ENCODE results near the gene SPG11.

Gene SPG11

GRCh38 chr15:44673639-44674038 is 10.2 kb upstream of the SPG11 start:
- no peak for DNase-seq

DNA sequence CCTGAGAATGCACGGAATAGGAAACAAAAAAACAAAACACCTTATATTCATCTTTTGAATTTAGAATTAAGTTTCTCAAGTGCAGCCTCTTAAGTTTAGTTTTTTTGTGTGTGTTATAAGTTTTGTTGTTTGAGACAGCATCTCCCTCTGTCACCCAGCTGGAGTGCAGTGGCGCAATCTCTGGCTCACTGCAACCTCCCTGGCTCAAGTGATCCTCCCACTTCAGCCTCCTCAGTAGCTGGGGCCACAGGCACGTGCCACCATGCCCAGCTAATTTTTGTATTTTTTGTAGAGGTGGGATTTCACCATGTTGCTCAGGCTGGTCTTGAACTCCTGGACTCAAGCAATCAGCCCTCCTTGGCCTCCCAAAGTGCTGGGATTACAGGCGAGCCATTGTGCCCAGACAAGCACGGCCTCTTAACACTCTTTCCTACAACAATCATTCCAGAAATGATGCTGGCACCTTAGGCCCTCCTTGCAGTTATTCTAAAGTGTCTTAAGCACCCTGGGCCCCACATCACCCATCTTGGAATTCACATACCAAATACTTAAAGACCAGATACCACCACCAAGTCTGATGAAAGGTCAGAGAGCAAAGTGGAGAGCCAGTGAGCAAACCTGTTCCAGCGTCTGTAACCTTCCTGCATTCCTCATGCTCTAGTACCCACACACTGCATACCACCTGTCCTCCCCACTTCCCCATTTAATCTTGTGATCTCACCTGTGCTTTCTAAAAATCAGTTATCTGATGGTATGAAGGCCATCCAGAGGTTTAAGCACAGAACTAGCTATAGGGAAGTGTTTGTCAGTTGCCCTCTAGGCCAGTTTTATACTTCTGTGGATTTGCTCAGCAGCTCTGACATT is 6.9 kb upstream of the SPG11 start:
- no peak for DNase-seq

DNA sequence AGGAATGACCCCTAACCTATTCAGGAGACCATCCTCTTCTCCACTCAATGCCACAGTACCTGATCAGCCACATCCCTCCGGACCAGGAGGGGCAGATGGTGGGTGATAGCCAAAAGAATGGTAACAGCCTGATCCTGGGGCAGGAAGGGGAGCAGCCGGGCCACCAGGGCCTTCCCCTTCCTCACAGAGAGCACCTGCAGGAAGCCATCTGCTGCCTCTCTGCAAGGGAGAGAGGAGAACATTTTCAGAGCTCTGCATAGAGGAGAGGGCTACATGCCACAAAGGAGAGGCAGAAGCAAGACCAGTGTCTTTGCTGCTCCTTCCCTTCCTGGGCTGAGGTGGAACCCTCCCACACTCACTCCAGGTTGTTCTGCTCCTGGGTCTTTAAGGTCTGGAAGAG is 5.5 kb upstream of the SPG11 start:
- DNase-seq = no peak

GRCh38 chr15:44667039-44667360 is 3.5 kb upstream of the SPG11 start:
- no peak for DNase-seq

DNA sequence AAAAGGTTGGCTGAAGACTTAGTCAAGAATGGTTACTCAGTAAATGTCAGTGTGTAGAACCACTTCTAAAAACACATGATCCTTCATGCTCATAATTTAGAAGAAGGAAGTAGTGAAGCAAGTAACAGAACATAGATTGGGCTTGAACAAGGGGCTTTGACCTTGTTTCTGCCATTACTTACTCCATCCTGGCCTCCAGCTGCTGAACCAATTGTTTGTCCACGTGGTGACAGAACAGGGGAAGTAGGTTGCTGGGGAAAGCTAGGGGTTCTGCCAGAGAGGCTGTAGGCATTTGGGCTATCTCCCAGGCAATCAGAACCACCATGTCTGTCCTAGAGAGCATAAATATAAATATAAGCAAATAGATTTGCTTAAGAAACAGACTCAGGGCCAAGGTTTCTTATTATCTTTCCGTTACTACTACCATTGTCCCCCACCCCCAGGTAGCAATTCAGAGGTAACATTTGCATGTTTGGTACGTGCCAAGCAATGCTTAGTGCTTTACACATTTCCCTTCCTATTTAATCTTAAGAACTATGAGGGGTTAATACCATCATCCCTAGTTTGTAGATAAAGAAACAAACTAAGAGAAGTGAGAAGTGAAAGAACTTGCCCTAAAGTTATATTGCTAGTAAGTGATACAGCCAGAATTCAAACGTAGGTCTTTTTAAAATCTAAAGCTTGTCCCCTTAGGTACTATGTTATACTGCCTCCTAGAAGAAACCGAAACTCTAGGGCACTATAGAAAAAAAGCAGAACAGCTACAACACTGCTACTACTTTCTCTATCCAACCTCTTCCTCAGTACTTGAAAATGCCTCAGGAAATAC is 3.0 kb upstream of the SPG11 start:
- DNase-seq = peak; percentile 31

GRCh38 chr15:44662478-44663409 is 718 bp downstream of the SPG11 start:
- DNase-seq = peak; percentile 91

- no peak for DNase-seq
Measured at GRCh38 chr15:44661576-44661975, 1.9 kb downstream of the SPG11 start.

GRCh38 chr15:44659056-44659455 is 4.4 kb downstream of the SPG11 start:
- no peak for DNase-seq

- no peak for DNase-seq
Measured at GRCh38 chr15:44657378-44657777, 6.1 kb downstream of the SPG11 start.

- no peak for DNase-seq
Measured at GRCh38 chr15:44656913-44657312, 6.5 kb downstream of the SPG11 start.

GRCh38 chr15:44656298-44656697 is 7.2 kb downstream of the SPG11 start:
- no peak for DNase-seq

DNA sequence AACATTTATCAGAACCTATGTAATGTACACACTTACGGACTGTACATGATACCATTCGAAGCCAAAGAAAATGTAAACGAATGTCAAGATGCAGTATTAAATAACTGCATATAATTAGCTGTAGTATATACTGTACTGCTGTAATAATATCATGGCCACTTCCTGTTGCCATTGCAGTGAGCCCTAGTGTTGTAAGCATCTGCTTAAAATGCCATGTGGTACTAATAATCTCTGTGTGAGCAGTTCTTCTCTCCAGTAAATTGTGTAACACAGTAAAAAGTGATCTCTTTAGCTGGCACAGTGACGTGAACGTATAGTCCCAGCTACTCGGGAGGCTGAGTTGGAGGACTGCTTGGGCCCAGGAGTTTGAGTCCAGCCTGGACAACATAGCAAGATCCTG is 8.6 kb downstream of the SPG11 start:
- no peak for DNase-seq

- no peak for DNase-seq
Measured at GRCh38 chr15:44647637-44648036, 15.8 kb downstream of the SPG11 start.

DNA sequence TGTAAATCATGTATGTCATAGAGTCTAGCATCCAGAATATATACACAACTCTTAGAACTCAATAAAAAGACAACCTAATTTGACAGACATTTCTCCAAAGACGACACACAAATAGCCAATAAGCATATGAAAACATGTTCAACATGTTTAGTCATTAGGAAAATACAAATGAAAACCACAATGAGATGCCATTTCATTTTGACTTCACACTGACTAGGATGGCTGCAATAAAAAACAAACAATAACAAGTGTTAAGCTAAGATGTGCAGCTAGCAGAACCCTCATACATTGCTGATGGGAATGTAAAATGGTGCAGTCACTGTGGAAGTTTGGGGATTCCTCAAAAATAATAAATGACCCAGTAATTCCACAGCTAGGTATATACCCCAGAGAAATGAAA is 16.4 kb downstream of the SPG11 start:
- DNase-seq = no peak

DNA sequence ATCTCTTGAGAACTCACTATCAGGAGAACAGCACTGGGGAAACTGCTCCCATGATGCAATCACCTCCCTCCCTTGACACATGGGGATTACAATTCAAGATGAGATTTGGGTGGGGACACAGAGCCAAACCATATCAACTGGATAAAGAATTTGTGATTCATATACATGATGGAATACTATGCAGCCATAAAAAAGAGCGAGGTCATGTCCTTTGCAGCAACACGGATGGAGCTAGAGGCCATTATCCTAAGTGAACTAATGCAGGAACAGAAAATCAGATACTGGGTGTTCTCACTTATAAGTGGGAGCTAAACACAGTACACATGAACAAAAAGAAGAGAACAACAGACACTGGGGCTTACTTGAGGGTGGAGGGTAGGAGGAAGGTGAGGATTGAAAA is 17.0 kb downstream of the SPG11 start:
- DNase-seq = no peak

GRCh38 chr15:44641651-44642050 is 21.8 kb downstream of the SPG11 start:
- DNase-seq = peak; percentile 55

DNA sequence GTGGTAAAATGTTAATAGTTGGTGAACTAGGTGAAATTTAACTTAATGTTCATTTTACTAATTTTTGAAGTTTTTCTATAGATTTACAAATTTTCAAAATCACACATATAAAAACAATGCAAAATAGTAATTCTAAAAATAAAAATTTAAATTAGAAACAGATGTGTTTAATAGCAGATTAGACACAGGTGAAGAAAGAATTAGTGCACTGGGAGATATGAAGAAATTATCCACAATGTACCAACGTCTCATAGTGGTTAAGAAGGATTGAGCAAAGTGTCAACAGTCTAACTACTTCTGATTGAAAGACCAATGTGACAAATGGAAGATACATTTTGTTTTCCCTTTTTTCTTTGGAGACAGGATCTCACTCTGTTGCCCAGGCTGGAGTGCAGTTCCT is 26.5 kb downstream of the SPG11 start:
- DNase-seq = no peak

DNA sequence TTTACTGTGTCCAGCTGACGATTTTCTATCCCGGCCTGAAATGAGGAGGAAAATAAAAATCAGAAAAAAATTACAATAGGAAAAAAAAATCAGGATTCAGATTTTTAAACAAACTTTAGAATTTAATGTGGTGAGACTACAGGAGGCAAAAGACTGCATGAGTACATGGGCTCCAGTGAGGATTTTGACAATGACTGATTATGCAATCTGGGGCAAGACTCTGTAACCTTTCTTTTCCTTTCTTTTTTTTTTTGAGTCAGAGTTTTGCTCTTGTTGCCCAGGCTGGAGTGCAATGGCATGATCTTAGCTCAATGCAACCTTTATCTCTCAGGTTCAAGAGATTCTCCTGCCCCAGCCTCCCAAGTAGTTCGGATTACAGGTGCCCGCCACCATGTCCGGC is 29.9 kb downstream of the SPG11 start:
- DNase-seq = peak; percentile 14

DNA sequence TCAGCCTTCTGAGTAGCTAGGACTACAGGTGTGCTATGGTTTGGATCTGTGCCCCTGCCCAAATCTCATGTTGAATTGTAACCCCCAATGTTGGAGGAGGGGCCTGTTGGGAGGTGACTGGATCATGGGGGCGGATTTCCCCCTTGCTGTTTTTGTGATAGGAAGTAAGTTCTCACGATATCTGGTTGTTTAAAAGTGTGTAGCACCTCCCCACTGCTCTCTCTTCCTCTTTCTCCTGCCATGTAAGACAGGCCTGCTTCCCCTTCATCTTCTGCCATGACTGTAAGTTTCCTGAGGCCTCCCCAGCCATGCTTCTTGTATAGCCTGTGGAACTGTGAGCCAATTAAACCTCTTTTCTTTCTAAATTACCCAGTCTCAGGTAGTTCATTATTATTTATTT is 38.2 kb downstream of the SPG11 start:
- DNase-seq = peak; percentile 21

DNA sequence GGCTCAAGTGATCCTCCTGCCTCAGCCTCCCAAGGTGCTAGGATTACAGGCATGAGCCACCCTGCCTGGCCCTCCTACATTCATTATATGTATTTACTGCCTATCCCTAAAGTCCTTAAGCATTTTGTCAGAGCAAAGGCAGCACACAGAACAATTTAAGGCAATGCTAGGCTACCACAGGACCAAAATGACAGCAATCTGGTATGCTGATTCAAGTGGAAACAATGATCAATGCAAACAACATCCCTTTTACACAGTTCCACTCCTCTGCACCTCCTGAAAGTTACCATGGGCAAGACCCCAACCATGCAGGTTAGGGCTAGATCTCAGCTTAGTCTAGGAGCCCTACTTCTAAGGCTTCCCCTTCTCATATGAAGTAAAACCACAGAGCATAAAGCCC is 40.3 kb downstream of the SPG11 start:
- no peak for DNase-seq

DNA sequence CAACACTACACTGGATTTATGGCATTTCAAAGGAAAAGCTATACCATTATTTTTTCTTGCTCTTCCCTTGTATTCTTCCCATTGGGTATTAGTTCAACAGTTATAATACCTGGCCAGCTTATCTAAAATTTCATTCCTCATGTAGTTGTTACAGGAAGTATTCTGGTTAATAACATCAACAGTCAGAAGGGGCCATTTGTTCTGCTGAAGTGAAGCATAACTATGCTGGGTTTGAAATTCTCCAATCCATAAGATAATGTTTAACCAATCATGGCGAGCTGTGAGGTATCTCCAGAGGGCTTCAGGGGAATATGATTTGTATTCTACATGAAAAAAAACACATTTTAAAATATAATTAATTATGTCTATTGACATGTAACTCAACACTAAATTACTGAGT is 43.4 kb downstream of the SPG11 start:
- no peak for DNase-seq

- no peak for DNase-seq
Measured at GRCh38 chr15:44616974-44617373, 46.5 kb downstream of the SPG11 start.

- DNase-seq = no peak
Measured at GRCh38 chr15:44606740-44607139, 56.7 kb downstream of the SPG11 start.

Measured in hematopoietic multipotent progenitor cell treated with erythropoietin and hydrocortisone succinate and interleukin-3 and kit ligand, for 4 days (in vitro differentiated cells).